HG03159 (cell line): Measurements from ENCODE around the gene MAPK8.

Experiments used
- ATAC-seq: cut with Tn5 transposase; IDR thresholded peaks from one replicate; pipeline ENCODE4 v1.9.1; 2021; ENCODE audit warnings: mild to moderate bottlenecking, moderate library complexity; ENCODE audit not compliant: unreplicated experiment

Gene MAPK8

DNA sequence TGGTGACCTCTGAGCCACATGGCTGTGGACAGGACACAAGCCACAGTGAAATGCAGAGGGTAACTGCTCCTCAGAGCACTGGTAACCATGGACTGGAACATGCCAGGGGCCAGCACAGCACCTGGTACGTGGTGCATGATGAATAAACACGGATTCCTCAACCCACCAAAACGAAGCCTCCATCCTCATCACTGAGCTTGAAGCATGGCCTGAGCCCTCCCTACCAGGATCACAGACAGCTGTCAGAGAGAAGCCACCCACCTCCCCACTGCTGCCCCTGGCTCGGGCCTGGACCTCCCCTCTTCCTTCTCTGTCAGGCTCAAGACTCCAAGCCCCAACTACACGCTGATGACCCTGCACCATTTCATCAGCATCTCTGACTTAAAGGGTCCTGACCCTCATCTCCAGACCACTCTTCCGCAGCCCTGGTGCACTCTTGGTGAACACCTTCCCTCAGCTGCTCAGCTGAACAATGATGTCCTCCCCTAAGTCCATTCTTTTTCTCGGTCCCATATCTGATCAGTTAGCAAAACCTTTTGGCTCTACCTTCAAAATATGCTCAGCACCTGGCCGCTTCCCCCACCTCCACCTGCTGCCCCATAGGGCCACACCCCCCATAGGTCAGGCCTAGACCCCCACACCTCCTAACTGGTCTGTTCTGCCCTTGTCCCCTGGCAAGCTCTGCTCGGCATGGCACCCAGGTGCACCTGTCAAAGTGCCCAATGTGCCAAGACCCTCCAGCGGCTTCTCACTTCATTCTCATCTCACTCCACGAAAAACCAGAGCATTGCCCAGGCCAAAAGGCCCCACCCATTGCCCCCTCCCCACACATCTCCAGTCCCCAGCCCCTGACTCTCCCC, 141.1 kb downstream of the MAPK8 start:
- no peak for ATAC-seq

DNA sequence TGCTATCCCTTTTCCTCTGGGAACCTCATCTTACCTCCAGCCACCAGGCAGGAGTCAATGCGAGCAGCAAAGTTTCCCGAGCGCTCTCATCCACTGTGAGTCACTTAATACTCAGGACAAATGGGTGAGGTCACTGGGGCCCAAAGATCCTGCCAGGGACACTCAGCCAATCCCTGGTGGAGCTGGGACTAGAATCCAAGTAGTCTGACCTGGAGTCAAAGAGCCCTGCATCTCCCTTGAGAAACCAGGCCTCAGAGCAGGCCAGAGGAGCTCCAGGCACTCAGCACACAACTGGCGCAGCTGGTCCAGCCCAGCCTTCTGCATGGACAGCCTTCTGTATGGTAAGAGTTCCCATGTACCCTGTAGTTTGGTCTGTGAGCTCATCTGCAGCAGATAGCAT, 142.3 kb downstream of the MAPK8 start:
- ATAC-seq: no peak

DNA sequence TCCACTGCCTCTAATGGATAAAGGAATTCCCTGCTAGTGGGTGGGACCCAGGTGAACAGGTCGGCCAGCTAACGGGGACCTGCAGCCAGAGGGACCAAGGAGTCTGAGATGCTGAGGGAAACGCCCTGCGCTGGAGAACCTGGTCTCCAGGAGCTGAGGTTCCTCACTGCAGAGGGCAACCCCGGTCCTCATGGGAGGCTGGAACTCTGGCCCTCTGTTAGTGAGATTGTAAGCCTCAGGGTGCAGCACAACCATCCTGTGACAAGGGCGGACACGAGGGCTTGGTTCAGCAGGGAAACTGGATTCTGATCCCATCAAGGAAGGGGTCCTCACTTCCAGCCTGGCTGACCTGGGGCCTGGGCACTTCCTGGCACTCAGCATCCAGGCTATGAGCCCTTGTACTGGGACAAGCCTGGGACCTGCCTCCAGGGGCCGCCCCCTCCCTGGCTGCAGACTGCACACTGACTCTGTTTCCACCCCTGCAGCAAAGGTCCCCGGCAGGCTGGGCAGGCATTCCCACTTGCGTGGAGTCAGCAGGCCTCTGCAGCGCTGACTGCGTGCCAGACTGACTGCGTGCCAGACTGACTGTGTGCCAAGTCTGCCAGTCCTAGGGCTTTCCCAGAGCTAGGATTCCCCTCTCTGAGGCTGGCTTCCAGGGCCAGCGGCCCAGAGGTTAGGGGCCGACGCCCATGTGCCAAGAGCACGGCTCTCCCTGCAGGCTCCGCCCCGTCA, 143.2 kb downstream of the MAPK8 start:
- ATAC-seq: no peak

DNA sequence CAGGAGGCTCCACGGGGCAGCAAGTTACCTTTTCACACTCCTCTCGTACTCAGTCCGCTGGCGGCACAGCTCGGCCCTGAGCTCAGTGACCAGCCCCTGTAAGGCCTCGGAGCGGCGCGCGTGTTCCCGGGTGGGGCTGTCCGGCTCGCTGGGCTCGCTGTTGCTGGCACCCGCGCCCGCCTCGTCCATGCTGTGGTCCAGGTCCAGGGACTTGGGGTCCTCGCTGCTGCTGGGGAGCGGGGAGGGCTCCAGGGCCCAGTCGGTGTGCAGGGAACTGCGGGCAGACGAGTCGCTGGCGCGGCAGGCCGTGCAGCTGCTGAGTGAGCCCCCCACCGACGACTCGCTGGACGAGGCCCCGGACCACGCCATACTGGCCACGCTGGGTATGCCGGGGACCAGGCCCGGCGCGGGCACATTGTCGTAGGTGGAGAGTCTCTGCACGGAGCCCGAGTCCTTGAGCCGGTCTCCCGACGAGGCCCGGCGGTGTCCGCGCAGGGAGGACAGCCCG, 143.8 kb downstream of the MAPK8 start:
- ATAC-seq: no peak

DNA sequence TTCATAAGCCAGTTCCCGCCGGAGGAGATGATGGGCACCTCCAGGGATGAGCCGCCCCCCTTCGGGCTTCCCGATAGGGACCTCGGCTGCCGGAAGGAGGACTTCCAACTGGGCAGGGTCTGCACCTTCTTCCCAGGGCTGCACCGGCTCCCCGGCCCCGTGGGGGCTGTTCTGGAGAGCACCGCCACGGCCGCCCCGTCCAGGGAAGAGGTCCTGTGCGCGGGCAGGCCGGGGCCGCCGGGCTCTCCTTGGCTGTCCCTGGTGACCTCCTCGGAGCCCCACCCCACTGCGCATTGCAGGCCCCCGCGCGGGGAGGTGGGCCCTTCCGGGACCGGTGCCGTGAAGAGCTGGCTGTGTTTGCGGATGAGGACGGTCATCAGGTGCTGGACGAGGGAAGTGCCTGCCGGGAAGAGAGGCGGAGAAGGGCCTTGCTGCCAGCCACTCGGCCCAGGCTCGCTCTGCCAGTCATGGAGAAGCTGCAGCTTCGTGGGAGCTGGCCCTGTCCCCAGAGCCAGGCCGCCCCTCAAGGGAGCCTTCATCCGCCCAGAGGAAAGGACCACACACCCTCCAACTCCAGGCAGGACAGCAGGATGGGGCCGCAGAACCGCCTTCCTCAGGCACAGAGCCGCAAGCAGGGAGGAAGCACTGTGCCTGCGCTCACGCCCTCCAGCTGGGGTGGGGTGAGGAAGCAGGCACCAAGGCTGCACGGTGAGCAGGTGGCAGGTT, 144.4 kb downstream of the MAPK8 start:
- ATAC-seq: no peak

DNA sequence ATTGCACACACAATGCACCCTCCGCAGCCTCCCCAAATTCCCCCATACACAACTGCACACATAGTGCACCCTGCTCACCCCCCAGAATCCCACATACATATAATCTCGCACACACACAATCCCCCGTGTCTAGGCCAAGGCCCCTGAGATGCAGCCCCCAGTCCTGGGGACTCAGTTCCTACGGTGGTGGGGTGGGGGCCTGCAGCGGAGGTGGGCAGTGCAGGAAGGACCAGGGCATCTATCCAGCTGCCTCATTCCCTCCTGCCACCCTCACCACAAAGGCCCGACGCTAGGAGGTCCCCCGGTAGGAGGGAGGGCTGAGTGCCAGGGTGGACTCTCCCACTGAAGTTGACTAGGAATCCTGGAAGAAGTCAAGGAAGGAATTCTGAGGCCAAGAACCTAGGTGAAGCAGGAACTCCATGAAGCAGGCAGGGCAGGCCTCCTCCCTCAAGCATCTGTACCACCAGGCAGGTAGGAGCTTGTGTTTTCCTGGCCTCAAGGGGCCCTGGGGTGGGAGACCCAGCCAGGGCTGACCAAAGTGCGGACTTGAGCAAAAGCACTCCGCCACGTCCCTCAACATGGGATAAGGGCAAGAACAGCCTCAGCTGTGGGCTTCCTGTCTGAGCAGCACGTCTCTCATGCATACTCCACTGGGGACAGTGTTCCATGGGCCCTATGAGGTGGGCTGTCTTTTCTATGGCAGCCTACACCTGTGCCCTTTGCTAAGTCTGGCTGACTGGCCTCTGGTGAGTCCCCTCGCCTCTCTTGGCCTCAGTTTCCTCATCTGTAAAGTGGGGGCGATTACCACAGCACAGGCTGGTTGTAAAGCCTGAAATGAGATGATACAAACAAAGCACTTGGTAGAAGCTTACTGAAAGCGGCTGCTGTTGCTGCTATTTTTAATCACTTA, 145.7 kb downstream of the MAPK8 start:
- no peak for ATAC-seq

DNA sequence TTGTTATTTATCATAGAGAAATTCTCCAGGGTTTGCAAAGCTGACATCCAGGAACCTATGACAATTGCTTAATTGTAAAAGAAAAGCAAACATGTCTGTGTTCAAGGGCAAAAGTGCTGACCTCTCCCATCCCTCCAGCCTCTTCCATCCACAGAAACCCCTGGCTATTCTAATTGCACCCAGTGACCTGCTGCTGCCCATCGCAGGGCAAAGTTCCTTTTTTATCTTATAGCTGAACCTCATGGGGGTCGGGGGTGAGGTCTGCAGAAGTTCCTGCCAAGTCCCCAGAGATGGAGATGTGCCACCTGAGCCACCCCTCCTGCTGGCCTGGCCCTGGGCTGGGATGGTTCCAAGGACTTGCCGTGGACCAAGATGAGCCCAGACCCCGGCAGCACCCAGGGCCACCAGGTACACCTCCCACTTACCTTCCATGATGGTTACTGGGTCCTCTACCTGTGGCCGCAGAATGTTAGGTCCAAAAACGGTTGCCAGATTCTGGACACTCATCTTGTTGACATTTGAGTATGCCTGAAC, 146.5 kb downstream of the MAPK8 start:
- no peak for ATAC-seq

DNA sequence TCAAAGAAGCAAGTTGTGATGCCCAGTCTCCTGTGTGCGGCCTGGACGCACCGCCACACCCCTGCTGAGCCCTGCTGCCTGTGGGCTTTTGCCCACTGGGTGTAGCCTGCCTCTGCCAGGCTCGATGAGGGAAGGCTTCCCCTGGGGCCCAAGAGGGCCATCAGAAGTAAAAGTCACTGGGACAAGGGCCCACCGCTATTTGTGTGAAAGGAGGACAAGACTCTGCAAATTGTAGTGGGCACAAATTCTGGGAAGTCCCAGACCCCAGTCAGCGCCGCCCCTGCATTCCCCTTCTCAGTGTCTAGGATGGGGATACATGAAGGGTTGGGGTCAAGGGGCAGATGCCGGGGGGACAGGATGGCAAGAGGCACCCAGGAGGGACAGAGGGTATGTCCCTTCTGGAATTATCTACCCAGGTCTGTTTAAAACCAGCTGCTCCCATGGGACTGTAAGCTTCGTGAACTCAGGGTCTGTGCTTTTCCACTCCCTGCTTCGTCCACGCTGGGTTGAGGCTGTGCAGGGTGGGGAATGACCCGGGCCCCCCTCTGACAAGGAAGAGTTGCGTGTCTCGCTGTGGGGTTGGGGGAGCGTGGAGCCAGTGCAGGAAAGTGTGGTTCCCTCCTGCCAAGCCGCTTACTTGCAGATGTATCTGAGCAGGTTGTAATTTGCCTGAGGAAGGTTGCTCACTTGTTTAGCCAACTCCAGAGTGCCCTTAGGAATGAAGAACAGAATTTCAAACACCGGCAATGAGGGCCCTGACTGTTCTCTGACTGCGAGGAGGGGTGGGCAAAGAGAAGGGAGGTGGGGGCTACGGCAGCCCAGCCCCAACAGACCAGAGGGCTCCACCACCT, 147.2 kb downstream of the MAPK8 start:
- no peak for ATAC-seq

DNA sequence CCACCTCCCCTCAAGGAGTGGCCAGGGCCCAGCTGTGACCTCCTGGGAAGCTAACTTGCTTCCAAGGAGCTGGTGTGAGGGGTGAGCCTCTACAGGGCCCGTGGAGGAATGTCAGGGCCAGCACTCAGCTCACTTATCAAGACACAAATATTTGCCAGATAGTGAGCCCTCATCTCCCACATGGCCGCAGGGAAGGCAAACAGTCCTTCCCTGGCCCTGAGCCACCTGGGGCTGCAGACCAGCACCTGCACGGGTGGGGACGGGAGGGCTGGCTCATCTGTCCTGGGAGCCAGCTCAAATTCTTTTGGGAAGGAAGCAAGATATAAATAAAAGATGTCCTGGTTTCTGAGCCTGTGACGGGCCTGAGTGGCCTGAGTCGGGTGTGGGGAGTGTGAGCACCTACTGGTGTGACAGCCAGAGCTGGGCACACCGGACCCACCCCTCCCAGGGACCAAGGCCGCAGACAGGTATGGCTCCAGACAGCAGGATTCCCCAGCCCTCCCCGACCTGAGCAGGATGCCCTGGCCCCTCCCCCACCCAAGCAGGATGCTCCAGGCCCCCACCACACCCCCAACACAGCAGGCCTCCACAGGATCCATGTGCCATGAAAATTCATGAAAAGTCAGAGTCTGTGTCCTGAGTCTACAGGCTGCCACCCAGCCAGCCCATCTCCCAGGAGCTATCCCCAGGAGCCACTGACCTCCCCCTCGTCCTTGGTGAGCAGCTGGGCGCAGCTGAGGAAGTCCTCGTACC, 148.0 kb downstream of the MAPK8 start:
- no peak for ATAC-seq

DNA sequence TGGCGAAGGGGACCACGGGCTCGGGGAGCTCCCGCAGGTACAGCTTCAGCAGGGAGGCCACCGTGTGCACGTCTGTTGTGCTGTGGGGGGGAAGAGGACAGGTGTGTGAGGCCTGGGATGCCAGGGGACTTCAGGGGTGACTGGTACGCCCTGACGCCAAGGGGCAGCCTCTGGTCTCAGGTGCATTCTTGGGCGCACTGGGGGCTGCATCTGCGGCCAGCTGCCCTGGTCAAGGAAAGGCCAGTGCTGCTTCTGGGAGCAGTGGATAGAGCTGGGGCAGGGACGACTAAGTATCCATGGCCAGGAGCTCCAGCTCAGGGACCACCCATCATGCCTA, 148.5 kb downstream of the MAPK8 start:
- no peak for ATAC-seq

DNA sequence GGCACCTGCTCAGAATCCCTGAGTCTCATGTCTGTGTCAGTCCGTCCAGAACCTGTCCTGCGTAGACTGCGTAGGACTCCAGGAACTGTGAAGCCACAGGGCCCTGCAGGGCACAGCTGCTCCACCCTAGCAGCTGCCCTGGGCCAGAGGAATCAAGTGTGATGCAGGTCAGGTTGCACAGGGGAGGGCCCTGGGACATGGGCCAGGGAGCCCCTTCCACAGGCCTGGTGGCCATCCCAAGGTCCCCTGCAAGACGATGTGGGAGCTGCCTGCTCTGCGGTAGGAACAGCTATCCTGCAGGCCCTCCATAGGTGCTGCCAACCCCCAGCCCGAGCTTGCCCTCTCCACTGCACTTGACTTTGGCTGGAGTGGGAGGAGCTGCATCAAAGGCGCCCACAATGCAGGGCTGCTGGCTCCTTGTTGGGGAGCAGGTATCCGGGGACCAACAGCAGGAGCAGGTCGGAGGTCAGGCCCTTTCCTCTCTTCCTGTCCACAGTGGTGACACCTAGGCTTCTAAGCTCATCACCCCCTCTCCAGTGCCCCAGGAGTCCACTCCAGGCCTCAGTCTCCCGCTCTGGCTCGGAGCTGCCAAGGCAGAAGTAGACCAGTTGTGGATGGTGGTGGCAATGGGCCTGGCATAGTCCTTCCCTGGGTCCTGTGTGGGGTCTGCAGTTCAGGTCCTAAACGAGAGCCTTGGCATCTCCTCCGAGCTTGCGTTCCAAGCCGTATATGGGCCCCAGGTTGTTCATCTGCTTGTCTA, 149.1 kb downstream of the MAPK8 start:
- no peak for ATAC-seq

DNA sequence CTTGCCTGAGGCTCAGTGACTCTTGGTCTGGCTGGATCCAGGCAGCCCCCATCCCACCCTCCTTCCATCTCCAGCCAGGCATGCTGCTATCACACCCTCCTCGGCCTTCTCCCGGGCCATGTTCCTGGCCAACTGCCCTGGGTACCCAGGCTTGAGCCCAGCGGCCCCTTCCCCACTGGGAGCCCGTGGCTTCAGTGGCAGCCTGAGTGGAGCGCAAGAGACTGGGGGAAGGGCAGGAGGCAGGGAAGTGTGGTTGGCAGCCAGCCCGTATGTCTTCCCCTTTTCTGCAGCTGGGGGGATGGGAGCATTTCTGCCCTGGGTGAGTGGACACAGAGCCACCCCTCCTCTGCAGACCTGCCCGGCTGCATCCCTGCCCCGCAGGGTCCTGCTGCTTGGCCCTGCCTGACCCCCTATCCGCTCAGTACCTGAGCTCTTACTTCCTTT, 149.9 kb downstream of the MAPK8 start:
- no peak for ATAC-seq

DNA sequence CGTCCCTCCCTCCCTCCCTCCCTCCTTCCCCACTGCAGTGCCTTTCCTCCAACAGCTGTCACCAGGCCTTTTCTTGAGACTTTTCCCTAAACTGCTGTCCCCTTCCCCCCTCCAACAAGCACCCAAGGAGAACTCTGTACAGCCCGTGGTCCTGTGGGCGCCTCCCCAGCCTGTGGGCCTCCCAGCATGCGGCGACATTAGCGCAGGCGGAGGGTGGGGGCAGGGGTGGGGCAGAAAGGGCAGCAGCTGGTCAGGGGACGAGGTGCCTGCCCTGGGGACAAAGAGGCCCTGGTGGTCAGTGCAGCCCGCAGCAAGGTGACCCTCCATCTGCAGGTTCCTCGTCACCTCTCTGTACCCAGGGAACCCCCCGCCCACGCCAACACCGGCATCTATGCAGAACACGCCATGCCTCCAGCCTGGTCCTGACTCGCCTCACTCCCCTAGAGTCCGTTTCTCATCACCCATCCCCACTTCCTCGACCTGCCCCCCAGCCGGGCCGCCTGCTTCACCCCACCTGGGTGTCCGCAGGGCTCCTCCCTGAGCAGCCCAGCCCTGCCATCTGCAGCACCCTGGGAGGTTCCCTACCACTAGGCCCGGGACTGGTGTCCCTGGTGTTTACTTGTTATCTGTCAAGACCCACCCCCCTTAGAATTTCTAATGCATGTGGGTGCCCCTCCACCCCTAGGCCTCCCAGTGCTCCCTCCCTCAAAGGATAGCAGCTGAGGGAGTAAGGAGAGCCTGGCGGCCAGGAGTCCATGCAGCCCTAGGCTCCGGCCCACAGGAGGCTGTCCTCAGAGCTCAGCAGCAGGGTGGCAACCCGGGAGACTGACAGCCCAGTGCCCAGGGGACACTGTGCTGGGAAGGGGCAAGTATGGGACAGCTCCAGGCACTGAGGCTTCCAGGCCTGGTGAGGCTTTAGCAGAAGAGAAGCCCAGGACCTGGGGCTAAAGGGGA, 150.6 kb downstream of the MAPK8 start:
- ATAC-seq: no peak

DNA sequence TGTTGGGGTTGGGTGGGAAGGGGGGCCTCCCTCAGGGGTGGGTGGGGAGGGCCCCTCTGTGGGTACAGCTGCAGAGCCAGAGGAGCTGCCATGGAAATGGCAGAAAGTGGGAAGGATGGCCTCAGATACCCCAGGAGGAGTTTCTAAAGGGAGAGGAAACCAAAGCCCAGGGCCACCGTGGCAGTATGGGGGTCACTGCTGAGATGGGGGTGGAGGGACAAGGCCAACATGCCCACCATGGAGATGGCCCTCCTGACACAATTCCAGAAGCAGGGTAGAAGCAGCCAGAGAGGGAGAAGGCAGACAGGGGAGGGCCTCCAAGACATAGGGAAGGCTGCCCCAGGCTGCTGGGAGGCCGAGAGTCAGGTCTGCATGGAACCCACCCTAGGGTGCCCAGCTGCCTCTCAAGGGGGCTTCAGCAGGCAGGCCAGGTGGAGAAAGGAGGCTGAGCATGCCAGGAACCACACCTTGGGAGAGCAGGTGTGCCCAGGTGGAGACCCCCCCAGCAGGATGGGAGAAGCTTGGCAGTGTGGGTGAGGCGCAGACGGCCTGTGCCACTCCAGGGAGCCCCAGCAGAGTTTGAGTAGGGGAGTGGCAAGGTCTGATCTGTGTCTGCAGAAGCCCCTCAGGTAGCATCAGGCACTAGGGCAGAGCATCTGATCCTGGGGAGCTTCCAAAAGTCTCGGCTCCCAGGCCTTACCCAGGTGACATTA, 151.6 kb downstream of the MAPK8 start:
- ATAC-seq: no peak

DNA sequence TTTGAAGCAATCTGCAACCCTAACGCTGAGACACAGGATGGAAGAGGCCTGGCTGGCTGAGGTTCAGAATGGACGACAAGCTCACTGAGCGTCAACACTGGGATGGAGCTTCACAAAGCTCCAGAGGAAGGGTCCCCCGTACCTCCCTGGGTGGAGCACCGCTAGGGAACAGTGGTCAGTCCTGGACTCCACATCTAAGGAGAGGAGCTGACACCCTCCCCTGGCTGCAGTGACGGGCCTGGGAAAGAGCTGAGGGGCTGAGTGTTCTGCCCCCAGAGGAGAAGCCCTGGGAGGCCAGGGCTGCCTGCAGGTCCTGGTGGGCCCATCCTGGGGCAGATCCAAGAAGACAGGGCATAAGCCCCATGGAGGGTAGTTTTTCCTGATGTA, 152.2 kb downstream of the MAPK8 start:
- no peak for ATAC-seq
